SK-MEL-5 (cell line): ENCODE data around the gene ZNF148. TPM values are rescaled to one million over a fixed set of nuclear protein-coding genes. Genes with fewer than 3 reads are reported as not detected.

Experiments used
- DNase-seq: peaks from one replicate; pipeline ENCODE4 v3.0.0-alpha.2; 2016; ENCODE audit warnings: low read depth, low spot score
- in situ Hi-C: cut with HindIII; loops from 2 replicates; pipeline ENCODE4 v1.10.0; 2016; ENCODE audit warnings: low sequenced_read_pairs, high pct_unique_total_duplicates, low pct_unique_long_range_greater_than_20kb
- total RNA-seq: library from RNA; depleted of rRNA; stranded (reverse); fragments of >200 nt; shearing (Covaris generic); gene quantifications from 2 replicates; pipeline ENCODE4 v1.2.3, GENCODE V29; 2014

The ZNF148 gene
- total RNA-seq, 1 experiment from 2014 or later = 25.8 TPM

DNA sequence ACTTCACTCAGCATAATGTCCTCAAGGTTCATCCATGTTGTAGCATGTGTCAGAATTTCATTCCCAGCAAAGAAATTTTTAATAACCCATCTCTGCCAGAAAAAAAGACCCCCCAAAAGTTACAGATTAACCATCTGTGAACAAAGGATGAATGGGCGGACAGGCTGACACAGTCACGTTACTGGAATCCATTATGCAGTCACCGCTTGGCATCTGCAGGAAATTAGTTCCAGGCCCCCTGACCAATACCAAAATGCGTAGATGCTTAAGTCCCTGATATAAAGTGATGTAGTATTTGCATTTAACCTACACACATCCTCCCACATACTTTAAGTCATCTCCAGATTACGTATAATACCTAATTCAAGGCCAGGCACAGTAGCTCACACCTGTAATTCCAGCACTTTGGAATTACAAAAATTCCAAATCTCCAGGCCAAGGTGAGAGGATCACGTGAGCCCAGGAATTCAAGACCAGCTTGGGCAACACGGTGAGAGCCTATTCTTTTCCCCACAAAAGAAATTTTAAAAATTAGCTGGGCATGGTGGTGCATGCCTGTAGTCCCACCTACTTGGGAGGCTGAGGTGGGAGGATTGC lies 161.1 kb downstream of the ZNF148 start:
- in situ Hi-C loops = no loop called here
- DNase-seq = no peak

DNA sequence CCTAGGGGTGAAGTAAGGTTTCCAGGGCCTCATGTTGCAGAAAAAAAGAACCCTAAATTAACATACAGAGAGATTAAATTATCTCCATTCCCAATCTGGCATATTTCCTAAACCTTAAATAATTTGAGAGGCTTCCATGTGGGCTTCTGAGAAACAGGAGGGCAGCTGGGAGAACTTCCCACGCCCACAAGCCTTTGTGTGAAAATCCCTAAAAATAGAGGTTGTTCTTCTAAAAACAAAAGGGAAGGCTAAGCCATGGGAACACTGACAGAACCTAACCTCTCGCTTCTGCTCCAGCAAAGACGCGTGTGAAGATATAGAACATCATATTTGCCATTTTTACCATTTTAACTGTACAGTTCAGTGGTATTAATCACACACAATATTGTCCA lies 161.8 kb downstream of the ZNF148 start:
- DNase-seq = no peak
- in situ Hi-C loops = no loop called here

DNA sequence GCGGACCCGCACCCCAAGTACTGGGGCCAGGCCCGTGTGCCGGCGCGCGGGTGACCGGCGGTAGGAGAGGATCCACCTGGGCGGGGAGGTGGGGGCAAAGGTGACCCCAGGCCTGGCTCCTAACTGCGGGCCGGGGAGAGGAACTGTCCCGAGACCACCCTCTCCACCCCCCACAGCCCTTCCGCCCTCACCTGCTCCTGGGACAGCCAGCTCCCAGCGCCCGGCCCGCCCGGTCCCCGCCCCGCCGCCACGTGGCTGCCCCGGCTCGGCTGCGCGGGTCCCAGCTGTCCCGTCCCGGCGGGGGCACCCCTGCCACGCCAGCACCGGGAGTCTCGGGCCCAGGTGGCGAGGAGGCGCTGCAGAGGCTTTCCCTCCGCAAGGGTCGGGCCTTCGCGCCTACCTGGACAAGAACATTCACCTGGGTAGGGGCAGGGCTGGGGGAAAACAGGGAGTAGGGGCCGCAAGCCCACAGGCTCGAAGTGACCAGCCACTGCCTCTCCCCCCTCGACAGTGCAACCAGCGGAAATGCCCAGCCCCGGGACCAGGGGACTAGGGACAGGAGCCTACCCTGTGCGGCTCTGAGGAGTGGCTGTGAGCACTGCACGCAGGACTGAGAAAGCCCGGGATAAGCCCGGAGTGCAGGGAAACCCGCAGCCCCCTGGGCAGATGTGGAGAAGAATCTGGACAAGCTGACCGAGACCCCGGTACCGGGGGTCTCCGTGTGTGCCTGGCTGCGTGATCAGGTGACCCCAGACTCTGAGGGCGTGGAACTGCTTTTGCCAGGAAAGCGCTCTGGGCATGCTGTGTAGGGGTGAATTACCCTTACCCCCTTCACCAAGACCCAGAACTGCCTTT lies 162.4 kb downstream of the ZNF148 start, which contains the start of gene SLC12A8:
Gene SLC12A8, minus strand, starts transcription at position 240 of the 855 bp plus-strand sequence. CDS start 1,399 bp downstream, outside the sequence.
- in situ Hi-C loops = no loop called here
- DNase-seq = no peak

DNA sequence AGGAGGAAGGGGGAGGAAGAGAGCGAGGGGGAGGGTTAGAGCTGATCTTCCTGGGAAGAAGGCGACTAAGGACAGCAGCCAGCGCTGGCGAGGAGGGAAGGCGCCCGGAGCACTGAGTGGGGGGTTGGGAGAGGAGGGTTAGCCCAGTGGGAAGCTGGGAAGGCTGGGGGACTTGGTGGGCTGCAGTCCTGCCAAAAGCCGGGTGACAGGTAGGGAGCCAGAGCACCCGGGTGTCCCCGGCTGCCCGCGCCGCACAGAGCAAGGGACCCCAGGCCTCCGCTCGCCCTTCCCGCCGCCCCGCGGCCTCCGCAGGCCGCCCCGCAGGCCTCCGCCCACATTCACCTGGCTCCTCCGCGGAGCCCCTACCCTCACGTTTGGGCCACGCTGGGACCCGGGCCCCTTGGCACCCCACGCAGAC lies 163.0 kb downstream of the ZNF148 start:
- in situ Hi-C loops = no loop called here
- DNase-seq = no peak

GRCh38 chr3:125211523-125212090 lies 163.5 kb downstream of the ZNF148 start:
- in situ Hi-C loops = no loop called here
- DNase-seq = no peak

- no peak for DNase-seq
- in situ Hi-C loops = no loop called here
Measured at GRCh38 chr3:125207949-125208568, 167.1 kb downstream of the ZNF148 start.

DNA sequence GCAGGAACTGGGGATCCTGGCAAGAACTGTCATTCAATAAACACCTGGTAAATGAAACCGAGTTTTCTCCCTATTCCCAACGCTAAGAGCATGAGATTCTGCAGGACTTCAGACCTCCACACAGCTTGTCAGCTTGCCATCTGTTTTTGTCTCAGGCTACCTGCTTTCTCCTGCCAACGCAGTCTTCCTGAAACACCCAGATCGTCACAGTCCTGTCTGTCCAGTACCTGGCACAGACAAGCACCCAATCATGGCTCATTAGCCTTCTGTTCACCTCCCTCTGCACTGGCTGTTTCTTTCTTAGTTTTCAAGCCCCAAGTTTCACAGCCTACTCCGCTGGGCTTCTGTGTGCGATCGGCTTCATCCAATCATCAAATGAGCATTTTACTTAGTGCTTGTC lies 167.6 kb downstream of the ZNF148 start:
- in situ Hi-C loops = no loop called here
- no peak for DNase-seq

- DNase-seq = no peak
- in situ Hi-C loops = no loop called here
Measured at GRCh38 chr3:125206934-125207333, 168.2 kb downstream of the ZNF148 start.

GRCh38 chr3:125203731-125204130 lies 171.4 kb downstream of the ZNF148 start:
- in situ Hi-C loops = no loop called here
- no peak for DNase-seq

- DNase-seq = peak; percentile 40
- in situ Hi-C loops = no loop called here
Measured at GRCh38 chr3:125202197-125202596, 172.9 kb downstream of the ZNF148 start.

DNA sequence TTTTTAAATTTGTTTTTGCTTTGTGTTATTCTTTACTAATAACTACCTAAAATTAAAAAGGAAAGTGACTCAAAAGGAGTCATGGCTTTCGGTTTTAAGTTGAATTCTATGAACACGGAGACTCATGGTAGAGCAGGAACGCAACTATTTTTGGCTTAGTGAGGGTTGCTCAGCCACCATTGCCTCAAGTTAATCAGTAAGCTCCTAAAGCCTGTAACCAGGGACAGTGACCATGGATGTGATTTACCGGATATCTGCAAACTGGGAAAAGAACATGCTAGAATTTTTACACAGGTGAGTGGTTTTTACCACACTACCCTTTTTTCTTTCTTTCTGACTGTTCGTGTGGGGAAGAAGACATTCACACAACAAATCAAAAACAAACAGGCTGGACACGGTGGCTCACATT lies 174.4 kb downstream of the ZNF148 start:
- in situ Hi-C loops = no loop called here

DNA sequence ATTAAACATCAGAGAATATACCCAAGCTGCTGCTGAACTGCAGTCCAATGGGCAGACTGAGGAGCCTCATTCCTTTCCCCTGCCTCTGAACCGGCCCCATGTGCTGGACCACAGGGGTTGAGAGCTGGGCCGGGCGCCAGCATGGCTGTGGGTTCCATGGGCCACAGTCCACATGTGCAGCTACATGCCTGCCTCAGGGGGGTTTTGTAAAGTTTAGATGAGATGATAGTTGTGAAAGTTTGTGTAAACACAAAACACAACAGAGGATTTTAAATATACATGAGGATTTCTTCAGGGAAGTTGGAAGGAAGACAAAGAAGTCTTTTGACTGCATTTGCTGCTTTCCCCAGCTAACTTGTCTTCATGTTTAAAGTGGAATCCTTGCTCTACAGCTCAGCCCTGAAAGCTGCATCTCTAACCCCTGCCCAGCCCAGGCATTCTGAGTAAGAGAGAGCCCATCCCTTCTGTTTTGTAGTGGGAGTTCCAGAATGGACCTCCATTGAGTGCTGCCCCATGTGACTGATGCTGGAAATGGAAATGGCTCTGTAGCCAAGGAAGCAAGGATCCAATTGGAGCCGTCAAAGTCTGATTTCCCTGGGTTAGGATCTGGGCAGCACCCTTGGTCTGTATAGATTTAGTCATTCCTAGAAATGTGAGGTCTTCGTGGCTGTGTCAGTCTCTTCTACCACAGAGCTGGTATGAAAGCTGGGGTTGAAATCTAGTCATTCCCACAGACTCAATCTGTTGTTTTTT lies 180.1 kb downstream of the ZNF148 start:
- in situ Hi-C loops = no loop called here
- DNase-seq = no peak

More for the DNA sequence above, 174.4 kb downstream of the ZNF148 start:
- DNase-seq = no peak

DNA sequence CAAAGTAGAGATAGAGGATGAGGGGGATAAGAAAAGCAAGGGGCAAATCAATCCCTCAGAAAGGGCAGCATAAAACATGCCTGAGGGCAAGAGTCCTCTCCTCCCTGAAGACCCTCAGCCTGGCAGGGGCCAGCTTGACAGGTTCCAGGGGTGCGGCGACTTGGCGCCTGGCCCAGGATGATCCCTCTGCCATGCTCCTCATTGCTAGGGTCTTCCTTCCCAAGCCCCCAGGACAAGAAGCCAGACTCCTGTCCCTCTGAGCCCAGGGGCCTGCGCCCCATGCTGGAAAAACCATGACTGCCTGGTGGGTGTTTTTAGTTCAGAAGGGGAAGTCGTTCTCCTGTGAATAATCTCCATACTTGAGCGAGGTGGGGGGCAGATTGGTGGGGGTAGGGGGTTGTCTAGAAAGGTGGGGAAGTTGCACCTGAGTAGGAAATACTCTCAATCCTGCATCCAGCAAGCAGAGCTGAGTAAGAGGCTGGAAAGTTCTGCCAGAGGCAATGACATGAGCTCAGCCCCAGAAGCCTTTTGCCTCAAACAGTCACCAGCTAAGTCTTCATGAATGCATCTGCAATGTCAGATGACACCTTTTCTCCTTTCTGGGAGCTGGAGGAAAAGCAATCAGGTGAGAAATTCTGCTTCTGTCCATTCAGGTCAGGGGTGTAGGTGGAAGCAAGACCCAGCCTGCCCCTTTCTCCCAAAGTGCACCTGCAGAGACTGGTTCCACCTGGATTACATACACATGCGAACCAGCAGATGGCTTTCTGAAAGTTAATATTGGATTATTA lies 180.9 kb downstream of the ZNF148 start:
- no peak for DNase-seq
- in situ Hi-C loops = no loop called here

GRCh38 chr3:125192190-125193035 lies 182.7 kb downstream of the ZNF148 start:
- in situ Hi-C loops = no loop called here
- DNase-seq = no peak

DNA sequence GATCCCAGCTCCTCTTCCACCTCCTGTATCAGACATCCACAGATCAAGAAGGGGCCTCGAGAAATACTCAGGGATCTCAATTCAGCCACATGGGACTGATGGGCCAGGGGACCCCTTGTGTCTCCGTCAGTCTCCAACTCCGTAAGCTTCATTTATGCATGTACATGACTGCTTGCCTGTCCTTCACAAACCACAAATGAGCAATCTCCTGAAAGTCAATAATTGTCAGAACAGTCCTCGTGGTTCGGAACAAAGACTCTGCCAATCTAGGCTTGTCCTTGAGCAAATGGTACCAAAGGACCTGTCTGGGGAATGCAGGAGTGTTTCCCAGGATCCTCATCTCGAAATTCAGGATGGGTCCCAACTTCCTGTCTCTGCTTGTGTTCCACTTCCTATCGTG lies 183.4 kb downstream of the ZNF148 start:
- in situ Hi-C loops = no loop called here
- DNase-seq = no peak

- in situ Hi-C loops = no loop called here
- no peak for DNase-seq
Measured at GRCh38 chr3:125191256-125191655, 183.9 kb downstream of the ZNF148 start.
